PFSK-1 (cell line): ENCODE measurements around the gene MCTP1.

Source experiments
- FOXP2 ChIP-seq: optimal IDR thresholded peaks from 2 replicates; pipeline ENCODE3; 2011; ENCODE audit warnings: borderline replicate concordance, control low read depth, inconsistent platforms; ENCODE audit not compliant: insufficient read depth; ENCODE audit errors: extremely low read length, extremely low read depth
- POLR2AphosphoS5 ChIP-seq: IDR thresholded peaks from 2 replicates; pipeline ENCODE4 v1.6.1; 2012; ENCODE audit warnings: low read depth, mild to moderate bottlenecking, control low read depth, low read length, moderate library complexity
- SIN3A ChIP-seq: IDR thresholded peaks from 2 replicates; pipeline ENCODE4 v1.6.1; 2012; ENCODE audit warnings: mild to moderate bottlenecking, low read length, moderate library complexity, borderline replicate concordance; ENCODE audit not compliant: insufficient read depth
- TAF1 ChIP-seq: IDR thresholded peaks from 2 replicates; pipeline ENCODE4 v1.6.1; 2012; ENCODE audit warnings: low read length, control low read depth, borderline replicate concordance; ENCODE audit not compliant: insufficient read depth
- TF ChIP-seq, protein P1 (sequence below), 2 experiments: IDR thresholded peaks; 2 replicates each; pipeline versions ENCODE4 v1.6.1 to v1.8.0; 2011 to 2012; ENCODE audit warnings: low read depth in 2 of 2, low read length in 2 of 2, control low read depth in 1 of 2, inconsistent platforms in 1 of 2, mild to moderate bottlenecking in 1 of 2, moderate library complexity in 1 of 2; ENCODE audit not compliant: insufficient read depth in 1 of 2

MCTP1 gene

DNA sequence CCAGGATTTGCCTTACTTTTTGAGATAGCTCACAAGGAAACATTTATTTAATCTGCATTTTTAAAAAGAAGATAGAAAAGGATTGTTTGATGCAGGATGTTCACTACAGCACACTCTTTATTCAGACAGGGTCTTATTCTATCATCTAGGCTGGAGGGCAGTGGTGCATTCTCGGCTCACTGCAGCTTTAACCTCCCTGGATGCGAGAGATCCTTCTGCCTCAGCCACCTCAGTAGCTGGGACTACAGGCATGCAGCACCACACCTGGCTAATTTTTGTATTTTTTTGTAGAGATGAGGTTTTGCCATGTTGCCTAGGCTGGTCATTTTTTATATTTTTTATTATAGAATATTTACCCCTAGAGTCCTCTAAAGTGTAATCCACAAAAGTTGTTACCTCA is 221.4 kb downstream of the MCTP1 start:
- TF ChIP-seq, protein P1, sequence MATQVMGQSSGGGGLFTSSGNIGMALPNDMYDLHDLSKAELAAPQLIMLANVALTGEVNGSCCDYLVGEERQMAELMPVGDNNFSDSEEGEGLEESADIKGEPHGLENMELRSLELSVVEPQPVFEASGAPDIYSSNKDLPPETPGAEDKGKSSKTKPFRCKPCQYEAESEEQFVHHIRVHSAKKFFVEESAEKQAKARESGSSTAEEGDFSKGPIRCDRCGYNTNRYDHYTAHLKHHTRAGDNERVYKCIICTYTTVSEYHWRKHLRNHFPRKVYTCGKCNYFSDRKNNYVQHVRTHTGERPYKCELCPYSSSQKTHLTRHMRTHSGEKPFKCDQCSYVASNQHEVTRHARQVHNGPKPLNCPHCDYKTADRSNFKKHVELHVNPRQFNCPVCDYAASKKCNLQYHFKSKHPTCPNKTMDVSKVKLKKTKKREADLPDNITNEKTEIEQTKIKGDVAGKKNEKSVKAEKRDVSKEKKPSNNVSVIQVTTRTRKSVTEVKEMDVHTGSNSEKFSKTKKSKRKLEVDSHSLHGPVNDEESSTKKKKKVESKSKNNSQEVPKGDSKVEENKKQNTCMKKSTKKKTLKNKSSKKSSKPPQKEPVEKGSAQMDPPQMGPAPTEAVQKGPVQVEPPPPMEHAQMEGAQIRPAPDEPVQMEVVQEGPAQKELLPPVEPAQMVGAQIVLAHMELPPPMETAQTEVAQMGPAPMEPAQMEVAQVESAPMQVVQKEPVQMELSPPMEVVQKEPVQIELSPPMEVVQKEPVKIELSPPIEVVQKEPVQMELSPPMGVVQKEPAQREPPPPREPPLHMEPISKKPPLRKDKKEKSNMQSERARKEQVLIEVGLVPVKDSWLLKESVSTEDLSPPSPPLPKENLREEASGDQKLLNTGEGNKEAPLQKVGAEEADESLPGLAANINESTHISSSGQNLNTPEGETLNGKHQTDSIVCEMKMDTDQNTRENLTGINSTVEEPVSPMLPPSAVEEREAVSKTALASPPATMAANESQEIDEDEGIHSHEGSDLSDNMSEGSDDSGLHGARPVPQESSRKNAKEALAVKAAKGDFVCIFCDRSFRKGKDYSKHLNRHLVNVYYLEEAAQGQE (IDR thresholded peaks at IDR 0.05; ENCODE audit: insufficient read depth in 1 of 2, low read depth in 2 of 2, low read length in 2 of 2): no peak
- TF ChIP-seq SIN3A (no peak), TAF1 (no peak), FOXP2 (no peak), POLR2AphosphoS5 (no peak)

GRCh38 chr5:95060098-95060497 is 224.8 kb downstream of the MCTP1 start:
- TF ChIP-seq, protein P1 (IDR thresholded peaks at IDR 0.05; ENCODE audit: insufficient read depth in 1 of 2, low read depth in 2 of 2, low read length in 2 of 2): no peak
- TF ChIP-seq FOXP2 (no peak), POLR2AphosphoS5 (no peak), TAF1 (no peak), SIN3A (no peak)

DNA sequence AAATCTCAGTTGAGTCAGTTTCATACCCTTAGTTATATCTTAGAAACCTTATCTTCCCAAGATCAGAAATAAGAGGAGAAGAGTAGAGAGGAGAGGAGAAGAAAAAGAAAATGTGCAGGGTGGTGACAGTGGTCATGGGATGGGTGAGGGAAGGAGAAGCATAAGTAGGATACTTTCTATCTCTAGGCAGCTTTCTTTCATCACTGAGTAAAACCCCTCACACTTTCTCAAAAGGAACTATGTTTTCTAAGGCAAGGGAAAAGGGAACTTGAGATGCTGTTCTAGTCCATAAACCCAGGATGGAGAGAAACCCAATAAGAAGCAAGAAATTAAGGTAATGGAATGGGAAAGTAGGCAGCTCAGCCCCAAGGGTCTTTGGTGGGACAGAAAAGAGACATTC is 225.3 kb downstream of the MCTP1 start:
- TF ChIP-seq POLR2AphosphoS5: no peak
- no peak for TF ChIP-seq FOXP2
- TF ChIP-seq SIN3A: no peak
- TF ChIP-seq, protein P1 (IDR thresholded peaks at IDR 0.05; ENCODE audit: insufficient read depth in 1 of 2, low read depth in 2 of 2, low read length in 2 of 2): no peak
- no peak for TF ChIP-seq TAF1

DNA sequence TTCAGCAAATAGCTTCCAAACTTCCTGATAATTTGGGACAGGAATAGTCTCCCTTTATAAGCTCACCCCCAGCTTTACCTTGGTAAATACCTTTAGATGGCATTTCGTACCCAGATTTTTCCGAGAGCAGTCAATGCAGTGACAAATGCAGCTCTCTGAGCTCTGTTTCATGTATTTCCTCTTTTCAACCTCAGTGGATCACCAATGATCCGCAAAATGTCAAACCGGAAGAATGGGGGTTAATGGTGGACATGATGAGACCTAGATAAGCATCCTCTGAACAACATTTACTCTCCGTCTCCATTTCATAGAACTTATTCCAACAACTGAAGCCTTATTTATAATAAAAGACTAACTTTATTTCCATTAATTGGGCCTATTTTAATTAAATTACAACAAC is 227.3 kb downstream of the MCTP1 start:
- TF ChIP-seq FOXP2 (no peak), POLR2AphosphoS5 (no peak), TAF1 (no peak), SIN3A (no peak)
- TF ChIP-seq, protein P1 (IDR thresholded peaks at IDR 0.05; ENCODE audit: insufficient read depth in 1 of 2, low read depth in 2 of 2, low read length in 2 of 2): no peak

DNA sequence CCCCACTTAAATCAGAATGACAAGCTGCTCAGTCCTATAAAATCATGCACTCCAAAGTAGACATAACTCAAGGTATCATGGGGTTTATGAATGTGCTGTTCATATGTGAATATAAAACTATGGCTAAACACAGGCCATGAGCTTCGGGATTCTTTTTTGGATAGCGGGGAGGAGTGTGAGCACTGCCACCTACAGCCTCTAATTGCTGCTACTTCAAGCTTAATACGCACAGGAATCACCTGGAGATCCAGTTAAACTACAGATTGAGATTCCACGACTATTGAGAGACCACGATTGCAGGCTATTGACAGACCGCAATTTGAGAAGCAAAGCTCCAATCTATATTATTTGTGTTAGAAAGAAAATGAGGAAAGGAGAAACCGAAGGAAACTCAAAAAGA is 231.6 kb downstream of the MCTP1 start:
- TF ChIP-seq, protein P1 (IDR thresholded peaks at IDR 0.05; ENCODE audit: insufficient read depth in 1 of 2, low read depth in 2 of 2, low read length in 2 of 2): no peak
- TF ChIP-seq TAF1 (no peak), POLR2AphosphoS5 (no peak), SIN3A (no peak), FOXP2 (no peak)
